GM18502 (cell line): ENCODE results near the gene IMP3.

ENCODE experiments used
- ATAC-seq: cut with Tn5 transposase; IDR thresholded peaks from one replicate; pipeline ENCODE4 v1.9.1; 2021; ENCODE audit warnings: mild to moderate bottlenecking; ENCODE audit not compliant: unreplicated experiment, poor library complexity

Gene IMP3

GRCh38 chr15:75625542-75626347 is 14.3 kb downstream of the IMP3 start, which contains the start of gene SNUPN:
Gene SNUPN (minus strand): TSS chr15:75625725. CDS start chr15:75621051, 4,674 bp downstream.
- peak; percentile 79 for ATAC-seq

GRCh38 chr15:75622505-75622904 is 17.5 kb downstream of the IMP3 start:
- ATAC-seq: no peak

- ATAC-seq: no peak
Measured at GRCh38 chr15:75620841-75621391, 19.1 kb downstream of the IMP3 start.

- ATAC-seq: no peak
Measured at GRCh38 chr15:75620058-75620820, 19.8 kb downstream of the IMP3 start.

GRCh38 chr15:75616766-75617165 is 23.3 kb downstream of the IMP3 start:
- no peak for ATAC-seq

GRCh38 chr15:75606711-75607699 is 33.0 kb downstream of the IMP3 start:
- no peak for ATAC-seq

- no peak for ATAC-seq
Measured at GRCh38 chr15:75606026-75606425, 34.0 kb downstream of the IMP3 start.

- ATAC-seq: no peak
Measured at GRCh38 chr15:75599401-75599800, 40.6 kb downstream of the IMP3 start.

- ATAC-seq: no peak
Measured at GRCh38 chr15:75598361-75598760, 41.7 kb downstream of the IMP3 start.

- ATAC-seq: no peak
Measured at GRCh38 chr15:75597667-75598341, 42.2 kb downstream of the IMP3 start.

GRCh38 chr15:75596703-75597345 is 43.2 kb downstream of the IMP3 start:
- ATAC-seq: no peak

GRCh38 chr15:75594276-75594675 is 45.7 kb downstream of the IMP3 start:
- no peak for ATAC-seq

GRCh38 chr15:75591655-75592364 is 48.2 kb downstream of the IMP3 start:
- ATAC-seq: no peak

- no peak for ATAC-seq
Measured at GRCh38 chr15:75590239-75590638, 49.8 kb downstream of the IMP3 start.
